ENCODE data around the gene POPDC2. TPM values are rescaled to one million over a fixed set of nuclear protein-coding genes. Genes with fewer than 3 reads are reported as not detected.

Gene POPDC2
- total RNA-seq, 2 experiments from 2014 or later, result 2.3 to 3.1 TPM

DNA sequence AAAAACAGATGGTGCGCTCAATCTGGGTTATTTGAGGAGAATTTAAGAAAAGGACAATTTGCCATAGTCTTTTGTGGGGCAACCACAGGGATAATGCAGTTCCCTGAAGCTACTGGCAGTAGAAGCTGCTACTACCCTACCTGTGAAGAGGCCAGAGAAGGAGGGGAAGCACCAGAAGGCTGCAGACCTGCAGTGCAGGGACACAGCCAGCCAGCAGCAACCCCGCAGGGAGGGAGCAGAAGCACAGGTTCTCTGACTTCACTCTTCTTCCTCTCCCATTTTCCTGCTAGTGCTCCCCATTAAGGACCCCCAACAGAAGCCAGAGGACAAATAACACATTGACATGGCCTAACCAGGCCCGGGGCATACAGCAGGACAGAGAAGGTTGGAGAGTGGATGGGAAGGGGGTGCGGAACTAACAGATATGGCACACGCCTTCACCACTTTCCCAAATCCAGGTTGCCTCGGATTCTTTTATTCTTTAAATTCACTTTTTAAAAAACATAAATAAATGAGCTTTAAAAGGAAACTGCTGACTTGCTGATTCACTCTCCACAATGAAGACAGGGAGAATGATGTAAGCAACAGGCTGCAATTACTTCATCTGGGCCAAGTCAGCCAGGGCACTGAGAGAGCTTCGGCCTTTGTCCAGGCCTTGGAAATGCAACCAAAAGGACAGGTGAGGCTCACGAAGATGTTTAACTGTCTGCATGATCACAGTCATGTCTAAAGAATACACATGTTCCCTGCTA is 30.1 kb downstream of the POPDC2 start:
- no peaks in the 10 kb centered on the region for H3K27me3 Mint-ChIP-seq
- no peak for DNase-seq
- H3K4me3 Mint-ChIP-seq, result no peak overlapping the region
- no peak for ATAC-seq
- no peak overlapping the region for H3K27ac Mint-ChIP-seq
- no peaks in the 10 kb centered on the region for H3K9me3 Mint-ChIP-seq (ENCODE audit: low read depth)
- CTCF ChIA-PET, result no interaction called here
- no peaks in the 10 kb centered on the region for H3K36me3 Mint-ChIP-seq
- H3K4me1 Mint-ChIP-seq, result peaks cover 41% of the 10 kb centered on the region

DNA sequence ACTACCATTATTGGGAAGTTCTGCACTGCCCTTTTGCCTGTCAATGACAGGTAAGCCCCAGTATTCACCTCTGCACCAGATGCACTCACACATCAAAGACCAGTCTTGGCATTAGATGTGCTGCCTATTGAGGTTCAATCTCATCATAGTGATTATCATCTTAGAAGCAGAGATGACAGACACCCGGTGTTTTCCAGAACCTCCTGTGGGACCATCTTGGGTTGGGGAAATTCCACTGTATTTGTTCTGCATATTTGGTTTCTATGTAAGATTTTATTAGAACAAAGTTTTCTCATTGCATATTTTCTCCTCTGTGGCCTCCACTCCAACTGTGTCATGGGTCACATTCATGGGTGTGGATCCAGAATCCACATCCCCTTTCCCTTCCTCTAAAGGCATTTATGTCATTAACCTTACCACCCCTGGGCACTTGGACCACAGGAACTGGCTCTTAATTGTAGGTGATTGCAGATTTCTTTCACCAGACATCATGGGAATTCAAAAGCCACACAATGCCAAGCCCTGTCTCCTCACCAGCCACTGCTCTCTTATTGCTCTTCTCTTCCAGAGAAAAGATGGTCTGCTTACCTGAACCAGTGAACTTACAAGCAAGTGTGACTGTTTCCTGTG is 31.5 kb downstream of the POPDC2 start:
- H3K36me3 Mint-ChIP-seq, result no peaks in the 10 kb centered on the region
- H3K27me3 Mint-ChIP-seq, result no peaks in the 10 kb centered on the region
- no peak overlapping the region for H3K4me3 Mint-ChIP-seq
- CTCF ChIA-PET, result no interaction called here
- DNase-seq (no peak), ATAC-seq (no peak)
- H3K4me1 Mint-ChIP-seq, result peaks cover 41% of the 10 kb centered on the region
- no peak overlapping the region for H3K27ac Mint-ChIP-seq
- H3K9me3 Mint-ChIP-seq (ENCODE audit: low read depth), result no peaks in the 10 kb centered on the region

DNA sequence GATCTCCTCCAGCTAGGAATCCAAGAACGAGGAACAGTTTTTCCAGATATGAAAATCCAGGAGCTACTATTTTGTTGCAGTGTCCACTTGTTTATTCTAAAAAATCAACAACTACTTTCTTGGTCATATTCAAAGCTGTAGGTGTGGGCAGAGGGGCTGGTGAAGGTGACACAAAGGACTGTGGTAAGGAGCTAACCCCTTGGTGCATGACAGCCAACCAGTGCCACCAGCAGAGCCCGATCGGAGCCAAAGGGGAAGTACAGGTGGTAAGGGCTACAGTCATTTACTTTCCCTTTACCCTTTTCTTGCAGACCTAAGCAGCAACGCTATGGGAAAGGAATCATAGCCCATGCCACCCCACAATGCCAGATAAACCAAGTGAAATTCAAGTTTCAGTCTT is 32.0 kb downstream of the POPDC2 start:
- H3K36me3 Mint-ChIP-seq, result no peaks in the 10 kb centered on the region
- H3K9me3 Mint-ChIP-seq (ENCODE audit: low read depth), result no peaks in the 10 kb centered on the region
- peaks cover 41% of the 10 kb centered on the region for H3K4me1 Mint-ChIP-seq
- H3K27ac Mint-ChIP-seq, result no peak overlapping the region
- H3K4me3 Mint-ChIP-seq, result no peak overlapping the region
- ATAC-seq (peak; percentile 42), DNase-seq (no peak)
- no peaks in the 10 kb centered on the region for H3K27me3 Mint-ChIP-seq
- CTCF ChIA-PET, result interaction anchor here (1.5 kb wide), 1 partner anchor 8 kb away, joined by 4 read pairs; no protein-coding TSS in a partner anchor

DNA sequence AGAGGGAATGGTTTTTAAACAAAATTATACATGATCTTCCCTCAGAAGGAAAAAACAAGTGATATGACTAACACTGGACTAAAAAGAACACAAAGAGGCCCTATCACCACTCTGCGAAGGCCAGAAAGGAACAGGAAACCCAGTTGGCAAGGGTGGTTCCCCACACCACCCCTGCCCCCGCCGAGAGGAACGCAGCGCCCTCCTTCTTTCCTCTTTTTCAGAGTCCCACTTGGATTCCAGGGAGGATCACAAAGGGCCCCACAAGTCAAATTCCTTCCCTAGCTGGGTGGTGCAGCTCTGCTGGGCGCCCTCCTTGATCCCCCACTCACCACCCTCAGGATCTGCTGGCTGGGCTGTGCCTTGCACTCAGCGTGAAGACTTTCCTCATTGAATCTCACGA is 32.9 kb downstream of the POPDC2 start:
- peaks cover 41% of the 10 kb centered on the region for H3K4me1 Mint-ChIP-seq
- peak overlapping the region; percentile 33 for H3K27ac Mint-ChIP-seq
- no peak overlapping the region for H3K4me3 Mint-ChIP-seq
- no peaks in the 10 kb centered on the region for H3K27me3 Mint-ChIP-seq
- ATAC-seq (peak; percentile 65), DNase-seq (no peak)
- CTCF ChIA-PET, result interaction anchor here (1.1 to 1.5 kb wide), 3 partner anchors 9 to 27 kb away, joined by 3 to 4 read pairs (median 4); no protein-coding TSS in a partner anchor
- H3K36me3 Mint-ChIP-seq, result no peaks in the 10 kb centered on the region
- no peaks in the 10 kb centered on the region for H3K9me3 Mint-ChIP-seq (ENCODE audit: low read depth)

DNA sequence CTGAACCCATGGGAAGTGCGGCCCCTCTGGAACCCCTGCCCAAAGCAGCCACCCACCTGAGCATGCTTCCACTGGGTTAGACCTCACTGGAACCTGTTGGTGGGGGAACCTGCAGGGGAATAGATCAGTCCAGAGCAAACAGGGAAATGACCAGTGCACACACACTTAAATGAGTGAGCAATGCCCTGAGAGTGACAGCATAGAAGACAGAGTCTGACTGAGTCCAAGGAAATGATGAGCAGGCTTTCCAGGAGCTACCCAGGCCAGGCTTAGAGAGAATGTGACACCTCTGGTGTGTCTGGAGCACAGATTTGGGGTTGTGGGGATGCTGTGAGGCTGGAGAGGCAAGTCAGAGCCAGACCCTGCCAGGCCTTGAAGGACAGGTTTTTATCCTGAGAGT is 34.2 kb downstream of the POPDC2 start:
- Mint-ChIP-seq H3K4me1 (peaks cover 41% of the 10 kb centered on the region), H3K36me3 (no peaks in the 10 kb centered on the region), H3K9me3 (ENCODE audit: low read depth) (no peaks in the 10 kb centered on the region), H3K4me3 (no peak overlapping the region), H3K27me3 (no peaks in the 10 kb centered on the region), H3K27ac (no peak overlapping the region)
- DNase-seq (no peak), ATAC-seq (no peak)
- CTCF ChIA-PET, result interaction anchor here (1.2 kb wide), 1 partner anchor 37 kb away, joined by 3 read pairs; no protein-coding TSS in a partner anchor

DNA sequence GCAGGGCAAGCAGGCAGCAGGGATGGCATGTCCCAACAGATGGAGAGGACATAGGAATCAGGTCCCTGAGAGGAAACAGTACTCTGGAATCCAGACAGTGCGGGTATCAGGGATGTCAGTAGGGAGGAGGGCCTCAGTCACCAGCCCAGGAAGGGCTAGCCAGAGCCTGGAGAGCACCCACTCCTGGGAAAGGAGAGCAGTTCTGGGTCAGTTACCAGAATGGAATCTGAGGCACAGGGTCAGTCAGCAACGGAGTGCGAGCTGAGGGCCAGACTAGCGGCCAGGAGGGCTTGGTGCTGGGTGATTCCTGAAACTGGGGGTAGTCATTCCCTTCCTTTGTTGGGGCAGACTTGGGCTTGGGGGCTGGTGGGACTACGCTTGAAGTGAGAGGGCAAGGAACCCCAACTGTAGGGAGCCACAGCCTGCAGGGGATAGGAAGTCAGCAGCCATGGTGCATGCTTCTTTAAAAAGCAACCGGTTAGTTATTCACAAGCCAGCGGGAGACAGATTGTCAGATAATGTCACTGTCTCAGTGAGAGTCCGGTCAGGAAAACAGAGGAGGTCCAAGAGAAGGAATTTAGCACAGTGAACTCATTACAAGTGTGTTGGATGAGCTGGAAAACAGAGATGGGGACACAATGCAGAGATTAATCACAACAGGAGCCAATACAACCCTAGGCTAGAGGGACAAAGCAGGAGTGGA is 34.8 kb downstream of the POPDC2 start:
- CTCF ChIA-PET, result no interaction called here
- Mint-ChIP-seq H3K36me3 (no peaks in the 10 kb centered on the region), H3K9me3 (ENCODE audit: low read depth) (no peaks in the 10 kb centered on the region), H3K4me3 (no peak overlapping the region), H3K27ac (no peak overlapping the region), H3K4me1 (peaks cover 37% of the 10 kb centered on the region), H3K27me3 (no peaks in the 10 kb centered on the region)
- ATAC-seq (no peak), DNase-seq (no peak)

DNA sequence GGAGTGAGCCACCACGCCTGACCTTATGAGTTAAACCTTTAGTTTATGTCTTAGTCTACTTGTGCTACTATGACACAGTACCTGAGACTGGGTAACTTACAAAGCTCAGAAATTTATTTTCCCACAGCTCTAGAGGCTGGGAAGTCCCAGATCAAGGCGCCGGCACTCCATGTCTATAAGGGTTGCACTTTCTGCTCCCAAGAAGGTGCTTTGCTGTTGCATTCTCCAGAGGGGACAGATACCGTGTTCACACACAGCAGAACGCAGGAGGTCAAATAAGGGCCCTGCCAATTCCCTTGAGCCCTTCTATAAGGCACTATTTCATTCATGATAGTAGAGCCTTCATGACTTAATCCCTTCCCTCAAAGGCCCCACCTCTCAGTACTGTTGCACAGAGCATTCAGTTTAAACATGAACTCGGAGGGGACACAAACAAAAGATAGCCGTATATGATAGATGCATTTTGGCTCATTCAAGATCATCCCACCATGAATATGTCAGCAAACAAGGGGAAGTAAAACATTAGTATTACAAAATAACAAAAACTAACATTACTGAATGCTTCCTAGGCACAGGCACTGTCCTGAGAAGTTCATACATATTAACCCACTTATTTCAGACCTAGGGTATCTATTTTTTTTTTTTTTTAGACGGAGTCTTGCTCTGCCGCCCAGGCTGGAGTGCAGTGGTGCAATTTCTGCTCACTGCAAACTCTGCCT is 36.2 kb downstream of the POPDC2 start:
- no peak for ATAC-seq
- CTCF ChIA-PET, result no interaction called here

DNA sequence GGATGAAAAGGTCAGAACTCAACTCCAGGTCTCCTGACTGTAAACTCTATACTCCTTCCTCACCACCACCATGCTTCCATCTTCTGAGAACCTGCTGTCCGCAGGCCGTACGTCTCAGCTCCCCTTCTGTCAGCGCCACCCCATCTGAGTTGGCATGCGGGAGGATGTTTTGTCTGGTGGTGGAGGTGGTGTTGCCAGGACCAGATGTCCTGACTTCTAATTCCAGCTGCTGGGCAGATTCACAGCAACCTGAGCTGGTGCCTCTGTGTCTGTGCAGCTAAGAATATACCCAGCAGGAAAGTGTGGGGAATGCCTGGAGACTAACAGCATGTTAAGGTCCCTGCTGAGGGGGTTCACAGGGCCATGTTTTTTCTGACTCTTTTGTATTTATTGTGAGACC is 39.5 kb downstream of the POPDC2 start:
- H3K36me3 Mint-ChIP-seq, result no peaks in the 10 kb centered on the region
- no peak overlapping the region for H3K4me3 Mint-ChIP-seq
- DNase-seq (no peak), ATAC-seq (no peak)
- H3K27me3 Mint-ChIP-seq, result peaks cover 5% of the 10 kb centered on the region
- H3K4me1 Mint-ChIP-seq, result peaks cover 2% of the 10 kb centered on the region
- CTCF ChIA-PET, result no interaction called here
- H3K27ac Mint-ChIP-seq, result no peak overlapping the region
- H3K9me3 Mint-ChIP-seq (ENCODE audit: low read depth), result no peaks in the 10 kb centered on the region

More for the DNA sequence above, 36.2 kb downstream of the POPDC2 start:
- Mint-ChIP-seq H3K4me1 (peaks cover 32% of the 10 kb centered on the region), H3K4me3 (no peak overlapping the region), H3K9me3 (ENCODE audit: low read depth) (no peaks in the 10 kb centered on the region), H3K36me3 (no peaks in the 10 kb centered on the region), H3K27me3 (no peaks in the 10 kb centered on the region), H3K27ac (no peak overlapping the region)
- DNase-seq, result no peak

DNA sequence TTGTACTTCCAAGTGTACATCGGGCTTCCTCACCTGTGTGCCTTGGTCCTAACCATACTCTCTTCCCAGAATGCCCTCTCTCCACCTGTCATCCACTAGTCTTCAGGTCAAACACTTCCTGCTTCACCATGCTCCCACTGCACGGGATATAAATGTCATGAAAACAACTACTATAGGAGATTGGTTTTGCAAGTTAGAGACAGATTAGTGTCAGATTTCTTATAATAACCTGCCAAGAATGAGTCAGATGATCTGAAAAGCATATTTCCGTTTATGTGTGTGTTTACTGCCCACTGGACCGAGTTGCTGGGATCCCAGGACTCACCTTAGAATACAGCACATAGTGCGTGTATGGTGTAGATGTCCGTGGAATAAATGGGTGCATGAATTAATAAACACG is 41.3 kb downstream of the POPDC2 start:
- CTCF ChIA-PET, result no interaction called here
- DNase-seq, result no peak
- ATAC-seq, result no peak
- no peak overlapping the region for H3K4me3 Mint-ChIP-seq
- no peak overlapping the region for H3K27ac Mint-ChIP-seq
- no peaks in the 10 kb centered on the region for H3K4me1 Mint-ChIP-seq
- H3K9me3 Mint-ChIP-seq (ENCODE audit: low read depth), result no peaks in the 10 kb centered on the region
- H3K27me3 Mint-ChIP-seq, result peaks cover 5% of the 10 kb centered on the region
- H3K36me3 Mint-ChIP-seq, result no peaks in the 10 kb centered on the region

DNA sequence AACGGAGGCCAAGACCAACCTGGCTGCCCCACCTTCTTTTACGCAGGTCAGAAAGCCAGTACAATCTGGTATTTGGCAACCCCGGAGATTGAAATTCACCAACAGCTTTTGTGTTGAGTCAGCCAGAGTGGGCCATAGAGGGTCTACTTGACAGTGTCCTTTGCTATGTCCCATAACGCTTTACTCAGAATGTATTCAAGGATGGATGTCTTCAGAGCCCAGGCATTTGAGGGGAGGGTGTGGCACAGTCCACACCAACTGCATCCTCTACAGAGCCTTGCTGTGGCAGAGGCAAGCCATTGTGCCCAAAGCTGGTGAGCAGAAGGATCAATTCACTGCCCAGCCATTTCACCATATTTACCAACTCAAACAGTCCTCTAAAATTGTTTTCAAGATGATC is 44.3 kb downstream of the POPDC2 start:
- H3K27me3 Mint-ChIP-seq, result peaks cover 11% of the 10 kb centered on the region
- H3K4me3 Mint-ChIP-seq, result no peak overlapping the region
- no peaks in the 10 kb centered on the region for H3K36me3 Mint-ChIP-seq
- no peaks in the 10 kb centered on the region for H3K9me3 Mint-ChIP-seq (ENCODE audit: low read depth)
- H3K27ac Mint-ChIP-seq, result no peak overlapping the region
- CTCF ChIA-PET, result no interaction called here
- no peak for DNase-seq
- no peak for ATAC-seq
- no peaks in the 10 kb centered on the region for H3K4me1 Mint-ChIP-seq

DNA sequence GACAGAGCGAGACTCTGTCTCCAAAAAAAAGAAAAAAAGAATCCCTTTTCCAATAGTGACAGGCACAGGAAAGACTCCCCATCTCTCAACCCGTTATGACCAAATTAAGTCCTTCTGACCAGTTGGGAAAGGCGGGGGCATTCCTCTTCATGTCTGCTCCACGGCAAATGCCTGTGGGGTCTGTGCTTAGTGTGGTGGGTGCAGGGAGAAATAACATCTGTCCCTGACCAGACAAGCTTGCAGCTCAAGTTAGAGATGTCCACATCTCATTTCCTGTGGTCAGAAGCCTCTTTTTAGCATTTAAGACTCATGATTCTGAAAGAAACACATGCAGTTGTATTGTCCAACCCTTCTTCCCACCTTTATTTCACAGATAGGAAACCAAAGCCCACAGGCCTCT is 46.5 kb downstream of the POPDC2 start:
- no peak for DNase-seq
- no peak for ATAC-seq
- Mint-ChIP-seq H3K9me3 (ENCODE audit: low read depth) (no peaks in the 10 kb centered on the region), H3K4me3 (no peak overlapping the region), H3K27me3 (peaks cover 30% of the 10 kb centered on the region), H3K4me1 (no peaks in the 10 kb centered on the region), H3K36me3 (no peaks in the 10 kb centered on the region), H3K27ac (no peak overlapping the region)
- CTCF ChIA-PET, result no interaction called here

DNA sequence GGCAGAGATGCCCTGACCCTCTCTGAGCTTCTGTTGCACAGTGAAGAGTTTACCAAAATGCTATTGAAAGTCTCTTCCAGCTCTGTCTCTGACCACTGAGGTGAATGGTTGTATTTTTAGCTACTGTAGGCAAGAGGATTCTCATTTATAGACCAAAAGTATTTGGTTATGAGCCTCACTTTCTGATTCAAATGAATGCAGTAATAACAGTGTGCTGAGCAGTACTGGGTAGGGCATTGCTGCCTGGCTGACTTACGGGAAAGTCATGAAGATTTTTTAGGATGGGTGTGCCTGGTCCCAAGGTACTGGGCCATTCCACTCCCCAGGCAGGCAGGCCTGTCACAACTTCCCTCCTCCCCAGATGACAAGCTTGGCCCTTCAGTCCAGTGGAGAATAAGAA is 47.2 kb downstream of the POPDC2 start:
- no peaks in the 10 kb centered on the region for H3K4me1 Mint-ChIP-seq
- no peaks in the 10 kb centered on the region for H3K9me3 Mint-ChIP-seq (ENCODE audit: low read depth)
- CTCF ChIA-PET, result no interaction called here
- H3K27ac Mint-ChIP-seq, result no peak overlapping the region
- no peaks in the 10 kb centered on the region for H3K36me3 Mint-ChIP-seq
- DNase-seq (no peak), ATAC-seq (no peak)
- H3K27me3 Mint-ChIP-seq, result peaks cover 35% of the 10 kb centered on the region
- H3K4me3 Mint-ChIP-seq, result no peak overlapping the region

DNA sequence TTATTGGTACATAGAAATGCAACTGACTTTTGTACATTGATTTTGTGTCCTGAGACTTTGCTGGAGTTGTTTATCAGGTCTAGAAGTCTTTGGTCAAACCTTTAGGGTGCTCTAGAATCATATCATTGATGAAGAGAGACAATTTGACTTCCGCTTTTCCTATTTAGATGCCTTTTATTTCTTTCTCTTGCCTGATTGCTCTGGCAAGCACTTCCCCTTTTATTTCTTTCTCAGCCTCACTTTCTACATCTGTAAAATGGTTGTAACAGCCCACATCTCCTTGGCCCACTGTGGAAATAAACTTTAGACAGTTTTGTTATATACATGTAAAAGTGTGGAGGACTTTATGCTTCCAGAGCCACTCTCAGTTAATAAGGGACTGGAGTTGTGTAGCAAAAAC is 48.7 kb downstream of the POPDC2 start:
- ATAC-seq (no peak), DNase-seq (no peak)
- H3K27me3 Mint-ChIP-seq, result peaks cover 38% of the 10 kb centered on the region
- CTCF ChIA-PET, result no interaction called here
- H3K4me1 Mint-ChIP-seq, result no peaks in the 10 kb centered on the region
- H3K36me3 Mint-ChIP-seq, result no peaks in the 10 kb centered on the region
- no peak overlapping the region for H3K27ac Mint-ChIP-seq
- no peak overlapping the region for H3K4me3 Mint-ChIP-seq
- no peaks in the 10 kb centered on the region for H3K9me3 Mint-ChIP-seq (ENCODE audit: low read depth)
